ENCODE measurements around the gene C1QL2.
A peak's percentile ranks its signal among the peaks of the same experiment; 100 is the strongest.

The C1QL2 gene

DNA sequence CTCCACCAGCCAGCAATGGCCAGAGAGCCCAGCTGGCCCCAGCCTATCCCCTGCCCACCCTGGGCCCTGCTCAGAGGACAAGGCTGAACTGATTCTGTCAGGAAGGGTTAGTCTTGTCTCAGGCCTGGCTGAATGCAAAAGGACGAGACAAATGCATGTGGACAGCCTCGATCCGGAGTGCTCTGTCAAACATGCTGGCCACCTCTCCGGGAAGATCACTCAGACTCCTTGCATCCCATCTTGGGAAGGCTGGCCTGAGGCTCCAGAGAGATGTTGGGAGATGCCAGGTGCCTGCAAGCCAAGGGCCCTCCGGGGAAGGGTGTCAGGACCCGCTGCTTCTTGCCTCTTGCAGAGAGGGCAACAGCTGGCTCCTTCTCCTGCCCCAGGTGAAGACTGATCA lies 20.2 kb upstream of the C1QL2 start:
- DNase-seq (ENCODE audit: extremely low read depth, low read depth), result no peak
- TF ChIP-seq, protein P1, sequence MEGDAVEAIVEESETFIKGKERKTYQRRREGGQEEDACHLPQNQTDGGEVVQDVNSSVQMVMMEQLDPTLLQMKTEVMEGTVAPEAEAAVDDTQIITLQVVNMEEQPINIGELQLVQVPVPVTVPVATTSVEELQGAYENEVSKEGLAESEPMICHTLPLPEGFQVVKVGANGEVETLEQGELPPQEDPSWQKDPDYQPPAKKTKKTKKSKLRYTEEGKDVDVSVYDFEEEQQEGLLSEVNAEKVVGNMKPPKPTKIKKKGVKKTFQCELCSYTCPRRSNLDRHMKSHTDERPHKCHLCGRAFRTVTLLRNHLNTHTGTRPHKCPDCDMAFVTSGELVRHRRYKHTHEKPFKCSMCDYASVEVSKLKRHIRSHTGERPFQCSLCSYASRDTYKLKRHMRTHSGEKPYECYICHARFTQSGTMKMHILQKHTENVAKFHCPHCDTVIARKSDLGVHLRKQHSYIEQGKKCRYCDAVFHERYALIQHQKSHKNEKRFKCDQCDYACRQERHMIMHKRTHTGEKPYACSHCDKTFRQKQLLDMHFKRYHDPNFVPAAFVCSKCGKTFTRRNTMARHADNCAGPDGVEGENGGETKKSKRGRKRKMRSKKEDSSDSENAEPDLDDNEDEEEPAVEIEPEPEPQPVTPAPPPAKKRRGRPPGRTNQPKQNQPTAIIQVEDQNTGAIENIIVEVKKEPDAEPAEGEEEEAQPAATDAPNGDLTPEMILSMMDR (IDR thresholded peaks at IDR 0.05; ENCODE audit: low read depth, low read length), result no peak

DNA sequence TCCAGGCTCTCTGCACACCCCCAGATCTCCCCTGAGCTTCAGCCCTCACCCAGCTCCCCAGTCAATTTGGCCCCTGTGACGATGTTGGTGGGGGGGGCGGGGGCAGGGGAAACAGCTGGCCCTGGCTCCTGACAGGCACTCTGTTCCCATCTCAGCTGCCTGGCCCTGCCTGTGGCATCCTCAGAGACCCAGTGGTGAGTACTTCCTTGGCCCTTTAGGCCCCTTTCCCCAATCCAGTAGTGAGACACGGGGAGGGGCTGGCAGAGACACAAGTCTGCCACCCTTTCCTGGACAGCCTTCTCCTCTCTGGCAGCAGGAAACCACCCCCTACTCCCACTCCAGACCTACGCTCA lies 19.3 kb upstream of the C1QL2 start:
- DNase-seq (ENCODE audit: extremely low read depth, low read depth), result no peak
- TF ChIP-seq, protein P1 (IDR thresholded peaks at IDR 0.05; ENCODE audit: low read depth, low read length), result no peak

DNA sequence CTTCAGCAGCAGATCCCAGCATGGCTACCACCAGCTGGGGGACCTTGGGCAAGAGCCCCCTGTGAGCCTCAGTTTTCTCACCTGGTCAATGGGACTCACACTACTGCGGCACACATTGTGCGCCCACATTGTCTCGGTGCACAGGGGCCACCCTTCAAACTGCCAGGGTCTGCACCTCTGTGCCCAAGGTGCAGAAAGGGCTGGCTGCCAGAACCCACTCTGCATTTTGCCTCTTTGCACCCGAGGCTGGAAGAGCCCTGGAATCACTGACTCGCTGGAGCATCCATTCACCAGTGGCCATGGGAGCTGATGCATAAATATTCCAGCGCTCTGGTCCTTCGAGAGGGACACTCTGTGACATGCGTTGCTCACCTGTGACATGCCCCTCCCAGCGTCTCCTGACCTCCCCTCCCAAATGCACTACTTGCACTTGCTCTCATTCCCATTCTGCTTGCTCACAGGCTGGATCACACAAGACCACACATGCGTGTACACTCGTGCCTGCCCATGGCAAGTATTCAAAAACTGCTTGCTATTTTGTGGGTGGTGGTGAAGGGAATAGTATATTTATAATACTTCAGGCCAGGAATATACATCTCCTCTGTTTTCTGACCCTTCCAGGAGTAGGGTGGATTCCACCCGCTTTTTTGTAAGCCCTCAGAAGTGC lies 18.8 kb upstream of the C1QL2 start:
- no peak for DNase-seq (ENCODE audit: extremely low read depth, low read depth)

DNA sequence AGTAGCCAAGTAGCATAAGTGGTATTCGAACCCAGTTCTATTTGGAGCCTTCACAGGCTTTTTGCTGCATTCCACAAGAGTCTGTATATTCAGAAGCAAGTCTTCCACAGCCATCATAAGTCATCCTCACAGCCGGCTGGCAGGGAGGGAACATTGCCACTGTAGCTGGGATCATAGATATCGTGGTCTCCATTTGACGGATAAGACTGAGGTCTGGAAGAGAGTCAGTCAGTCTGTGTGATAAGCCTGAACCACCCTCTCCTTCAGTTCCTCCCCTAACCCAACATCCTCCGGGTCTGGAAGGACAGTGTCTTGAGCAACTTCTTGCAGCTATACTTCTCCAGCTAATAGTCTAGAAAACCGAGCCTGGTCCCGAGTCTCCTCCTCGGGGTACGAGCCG lies 17.0 kb upstream of the C1QL2 start:
- no peak for DNase-seq (ENCODE audit: extremely low read depth, low read depth)
- TF ChIP-seq, protein P1 (IDR thresholded peaks at IDR 0.05; ENCODE audit: low read depth, low read length), result no peak

More for the DNA sequence above, 18.8 kb upstream of the C1QL2 start:
- TF ChIP-seq, protein P1 (IDR thresholded peaks at IDR 0.05; ENCODE audit: low read depth, low read length), result no peak

DNA sequence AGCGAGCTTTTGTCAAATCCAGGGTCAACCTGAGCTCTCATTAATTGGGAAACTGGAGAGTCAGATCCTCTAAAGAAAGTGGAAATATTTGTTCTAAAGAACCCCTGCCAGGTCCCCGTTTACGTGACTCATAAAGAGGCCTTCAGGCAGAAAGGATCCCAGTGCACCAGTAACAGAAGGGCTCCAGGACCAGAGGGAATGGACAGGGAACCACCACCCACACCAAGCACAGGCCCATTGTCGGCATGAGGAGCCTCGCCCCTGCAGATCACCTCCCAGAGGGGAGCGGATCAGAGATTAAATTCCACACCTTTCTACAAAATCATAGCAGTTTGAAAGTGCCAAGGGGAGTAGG lies 16.4 kb upstream of the C1QL2 start:
- TF ChIP-seq, protein P1 (IDR thresholded peaks at IDR 0.05; ENCODE audit: low read depth, low read length), result no peak
- no peak for DNase-seq (ENCODE audit: extremely low read depth, low read depth)

DNA sequence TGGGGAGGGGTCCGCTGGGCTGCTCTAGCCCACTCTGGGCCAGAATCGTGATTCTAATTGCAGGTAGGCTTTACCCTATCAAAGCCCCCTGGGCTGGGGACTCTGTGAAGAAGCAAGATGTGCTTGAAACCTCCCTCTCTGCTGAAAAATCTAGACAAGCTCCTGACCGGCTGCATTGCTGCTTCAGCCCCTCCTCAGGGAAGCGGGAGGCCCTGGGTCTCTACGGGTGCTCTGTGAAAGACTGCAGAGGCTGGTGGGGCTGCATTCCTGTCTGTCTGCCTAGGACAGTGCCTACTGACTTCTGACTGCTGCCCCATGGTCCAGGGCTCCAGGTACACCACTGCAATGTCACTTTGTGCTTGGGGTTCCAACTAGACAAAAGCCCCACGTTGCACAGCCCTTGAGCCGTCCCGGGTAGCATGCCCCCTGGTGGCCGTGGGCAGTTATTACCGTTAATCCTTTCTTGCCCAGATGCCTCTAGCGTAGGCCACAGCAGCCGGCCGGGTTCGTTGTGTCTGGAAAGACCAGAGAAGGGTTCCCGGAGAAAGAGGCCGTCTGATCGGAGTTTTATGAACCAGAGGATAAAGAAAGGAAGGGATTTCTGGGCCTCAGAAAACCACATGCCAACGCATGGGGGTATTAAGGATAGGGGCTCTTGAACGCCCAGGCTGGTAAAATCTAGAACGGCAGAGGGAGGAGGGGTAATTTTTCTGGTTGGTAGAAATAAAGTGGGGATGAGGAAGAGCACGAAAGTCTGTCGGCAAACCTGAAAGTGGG lies 15.9 kb upstream of the C1QL2 start:
- no peak for DNase-seq (ENCODE audit: extremely low read depth, low read depth)
- TF ChIP-seq, protein P1 (IDR thresholded peaks at IDR 0.05; ENCODE audit: low read depth, low read length), result peak; percentile 72

DNA sequence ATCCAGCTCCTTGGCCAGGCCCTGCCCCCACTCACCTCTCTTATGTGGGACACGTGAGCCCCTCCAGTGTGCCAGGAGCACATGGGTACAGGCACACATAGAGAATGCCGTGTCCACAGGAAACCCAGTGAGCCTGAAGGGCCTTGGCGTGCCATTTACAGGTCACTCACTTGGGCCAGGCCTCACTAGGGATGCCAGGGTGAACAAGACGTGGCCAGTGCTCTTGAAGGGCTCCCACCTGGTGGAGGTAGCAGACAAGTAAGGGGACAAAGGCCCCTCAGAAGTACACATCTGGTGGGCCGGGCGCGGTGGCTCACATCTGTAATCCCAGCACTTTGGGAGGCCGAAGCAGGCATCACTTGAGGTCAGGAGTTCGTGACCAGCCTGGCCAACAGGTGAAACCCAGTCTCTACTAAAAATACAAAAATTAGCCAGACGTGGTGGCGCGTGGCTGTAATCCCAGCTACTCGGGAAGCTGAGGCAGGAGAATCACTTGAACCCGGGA lies 15.1 kb upstream of the C1QL2 start:
- DNase-seq (ENCODE audit: extremely low read depth, low read depth), result no peak
- TF ChIP-seq, protein P1 (IDR thresholded peaks at IDR 0.05; ENCODE audit: low read depth, low read length), result no peak

Data from AG09319 (cell line).